Upper lobe of left lung (tissue), 6 donors: Measurements from ENCODE around the gene PFDN6. TPM values are rescaled to one million over a fixed set of nuclear protein-coding genes. Genes with fewer than 3 reads are reported as not detected.

Experiments used
- ATAC-seq, 2 donors: fragments of 200-7000 bp; cut with Tn5 transposase; one replicate each; pipeline ENCODE4 v1.9.1; 2022; ENCODE audit warnings: mild to moderate bottlenecking in 2 of 2, moderate library complexity in 2 of 2; ENCODE audit not compliant: low FRiP score in 2 of 2
- DNase-seq, 2 donors: peaks; one replicate each; pipeline ENCODE4 v3.0.0-alpha.2; 2019 to 2020
- H3K27ac ChIP-seq, 4 donors: fragments of 200-600 bp; sonication (generic); one replicate each; pipeline ENCODE4 v1.5.1; 2016 to 2019
- H3K27me3 ChIP-seq, 4 donors: fragments of 200-600 bp; sonication (generic); one replicate each; pipeline ENCODE4 v1.5.1; 2017 to 2019
- H3K36me3 ChIP-seq, 4 donors: fragments of 200-600 bp; sonication (generic); one replicate each; pipeline ENCODE4 v1.5.1; 2016 to 2019
- H3K4me1 ChIP-seq, 4 donors: fragments of 200-600 bp; sonication (generic); one replicate each; pipeline ENCODE4 v1.5.1; 2018 to 2019
- H3K4me3 ChIP-seq, 4 donors: fragments of 200-600 bp; sonication (generic); one replicate each; pipeline ENCODE4 v1.5.1; 2017 to 2019; ENCODE audit warnings: mild to moderate bottlenecking in 2 of 4, moderate library complexity in 1 of 4
- H3K9me3 ChIP-seq, 4 donors: fragments of 200-600 bp; sonication (generic); one replicate each; pipeline ENCODE4 v1.5.1; 2018 to 2019
- CTCF ChIP-seq, 6 experiments: fragments of 450-650 bp in 4 of 6; fragments of 200-600 bp in 2 of 6; sonication (generic) in 2 of 6; IDR thresholded peaks; one replicate each; pipeline ENCODE4 v1.5.1; 2016 to 2019; ENCODE audit warnings: antibody characterized with exemption in 6 of 6
- EP300 ChIP-seq, 4 donors: sonication (generic); formaldehyde crosslinking; IDR thresholded peaks; one replicate each; pipeline ENCODE4 v1.5.1; 2017; ENCODE audit warnings: antibody characterized with exemption in 4 of 4, control low read depth in 2 of 4
- POLR2A ChIP-seq, 4 donors: fragments of 450-650 bp; IDR thresholded peaks; one replicate each; pipeline ENCODE4 v1.5.1; 2016 to 2017; ENCODE audit warnings: antibody characterized with exemption in 4 of 4, mild to moderate bottlenecking in 2 of 4
- POLR2AphosphoS5 ChIP-seq, 2 donors: sonication (generic); formaldehyde crosslinking; IDR thresholded peaks; one replicate each; pipeline ENCODE4 v1.5.1; 2017; ENCODE audit warnings: antibody characterized with exemption in 2 of 2
- WGBS, 2 donors: methylation state at CpG; one replicate each; pipeline ENCODE4 v1.1.5; 2017 to 2018; 5-methylcytosine and 5-hydroxymethylcytosine counted together
- total RNA-seq, 6 donors: library from RNA; depleted of rRNA in 4 of 6; stranded (reverse); fragments of >200 nt in 4 of 6; gene quantifications; one replicate each; pipeline versions ENCODE4 v1.1.0 to v1.2.1, GENCODE V29; 2016 to 2021
- donor health status: DM: no; HTN: no; CAD: no; lungs with moderate emphysema.
- donor health status: DM: no; HTN: yes; CAD: no; lungs with severe emphysema.

PFDN6 gene
- total RNA-seq, 6 donors from 2014 or later, result 13.8 to 42.9 (median 30.7) TPM

- TF ChIP-seq POLR2AphosphoS5 (IDR thresholded peaks at IDR 0.05) (no peak), EP300 (IDR thresholded peaks at IDR 0.05) (no peak)
- Histone ChIP-seq H3K4me1 (peaks cover 55 to 73% (median 66%) of the 10 kb centered on the region in 4 donors), H3K4me3 (no peak overlapping the region), H3K9me3 (no peaks in the 10 kb centered on the region), H3K27me3 (no peaks in the 10 kb centered on the region), H3K36me3 (peaks cover 7 to 39% (median 31%) of the 10 kb centered on the region in 4 donors), H3K27ac (peak overlapping the region; percentile 85 to 98 (median 96))
- ATAC-seq (no peak), DNase-seq (no peak)
- WGBS, 2 donors, result 87 to 92% methylated on average over 9 to 17 of the region's 17 CpGs
These were observed 26.6 kb downstream of the PFDN6 start for GRCh38 chr6:33315793-33316602.

GRCh38 chr6:33316603-33317418 lies 27.4 kb downstream of the PFDN6 start:
- H3K9me3 ChIP-seq, result no peaks in the 10 kb centered on the region
- peak overlapping the region in 3 of 4 donors; percentile 50 to 64 (median 58) for H3K4me3 ChIP-seq
- H3K4me1 ChIP-seq, result peaks cover 55 to 73% (median 66%) of the 10 kb centered on the region in 4 donors
- TF ChIP-seq EP300 (IDR thresholded peaks at IDR 0.05), result no peak
- TF ChIP-seq CTCF (IDR thresholded peaks at IDR 0.05), result no peak
- TF ChIP-seq POLR2AphosphoS5 (IDR thresholded peaks at IDR 0.05), result no peak
- no peak for TF ChIP-seq POLR2A (IDR thresholded peaks at IDR 0.05)
- 65 to 74% methylated on average over 12 to 19 of the region's 19 CpGs for WGBS, 2 donors
- DNase-seq (peak in 1 of 2 donors; percentile 85), ATAC-seq (no peak)
- peak overlapping the region; percentile 80 to 98 (median 88) for H3K27ac ChIP-seq
- peaks cover 7 to 39% (median 33%) of the 10 kb centered on the region in 4 donors for H3K36me3 ChIP-seq
- no peaks in the 10 kb centered on the region for H3K27me3 ChIP-seq

- no peaks in the 10 kb centered on the region for H3K27me3 ChIP-seq
- 4% methylated on average over 5 to 11 of the region's 27 CpGs for WGBS, 2 donors
- DNase-seq (no peak), ATAC-seq (peak in 1 of 2 donors; percentile 18)
- H3K27ac ChIP-seq, result peak overlapping the region; percentile 80 to 98 (median 88)
- peaks cover 7 to 39% (median 33%) of the 10 kb centered on the region in 4 donors for H3K36me3 ChIP-seq
- peak overlapping the region; percentile 26 to 64 (median 54) for H3K4me3 ChIP-seq
- no peaks in the 10 kb centered on the region for H3K9me3 ChIP-seq
- TF ChIP-seq POLR2A (IDR thresholded peaks at IDR 0.05), result no peak
- TF ChIP-seq CTCF (IDR thresholded peaks at IDR 0.05), result no peak
- no peak for TF ChIP-seq POLR2AphosphoS5 (IDR thresholded peaks at IDR 0.05)
- TF ChIP-seq EP300 (IDR thresholded peaks at IDR 0.05), result no peak
- H3K4me1 ChIP-seq, result peaks cover 55 to 71% (median 65%) of the 10 kb centered on the region in 4 donors
These were observed 27.9 kb downstream of the PFDN6 start for GRCh38 chr6:33317419-33317668.

GRCh38 chr6:33317669-33318425 lies 28.4 kb downstream of the PFDN6 start, which contains the start of gene ZBTB22:
ZBTB22 (minus strand) TSS chr6:33317744; CDS start chr6:33316916, 828 bp downstream.
- DNase-seq, result peak; percentile 98 to 100
- Histone ChIP-seq H3K27me3 (no peaks in the 10 kb centered on the region), H3K9me3 (no peaks in the 10 kb centered on the region), H3K4me1 (peaks cover 50 to 69% (median 62%) of the 10 kb centered on the region in 4 donors), H3K36me3 (peaks cover 7 to 39% (median 33%) of the 10 kb centered on the region in 4 donors), H3K4me3 (peak within 1 kb of the TSS; percentile 26 to 64 (median 54)), H3K27ac (peak within 1 kb of the TSS; percentile 80 to 98 (median 88))
- peak; percentile 86 to 93 for ATAC-seq
- peak in 1 of 4 donors; percentile 25 for TF ChIP-seq EP300 (IDR thresholded peaks at IDR 0.05)
- TF ChIP-seq POLR2A (IDR thresholded peaks at IDR 0.05), result peak in 1 of 4 donors; percentile 60
- TF ChIP-seq POLR2AphosphoS5 (IDR thresholded peaks at IDR 0.05), result peak; percentile 45 to 70
- peak in 1 of 6 experiments; percentile 25 for TF ChIP-seq CTCF (IDR thresholded peaks at IDR 0.05)
- 2 to 4% methylated on average over 22 to 35 of the region's 44 CpGs for WGBS, 2 donors
